K562 (cell line): ENCODE measurements around the gene CYSTM1. TPM values are rescaled to one million over a fixed set of nuclear protein-coding genes. Genes with fewer than 3 reads are reported as not detected.

Source experiments
- HNRNPH1 ChIP-seq: fragments of 200-400 bp; formaldehyde crosslinking; optimal IDR thresholded peaks from 2 replicates; pipeline ENCODE3; 2017; ENCODE audit warnings: low read depth, mild to moderate bottlenecking, low read length, moderate library complexity
- MEIS2 ChIP-seq: fragments of 450-650 bp; IDR thresholded peaks from 2 replicates; pipeline ENCODE4 v1.6.1; 2014; ENCODE audit warnings: mild to moderate bottlenecking; ENCODE audit not compliant: partially characterized antibody
- MYC ChIP-seq, 2 experiments: fragments of 250-450 bp in 1 of 2; sonication (Bioruptor Pico) in 1 of 2; IDR thresholded peaks; 2 replicates each; pipeline versions ENCODE4 v1.5.1 to v1.6.1; 2012 to 2021; ENCODE audit warnings: low read depth in 2 of 2, borderline replicate concordance in 1 of 2, improper control_type of control experiment in 1 of 2, low read length in 1 of 2, mild to moderate bottlenecking in 1 of 2, moderate library complexity in 1 of 2
- PURB ChIP-seq: sonication (generic); formaldehyde crosslinking; IDR thresholded peaks from 2 replicates; pipeline ENCODE4 v1.9.0; 2021; ENCODE audit warnings: low read depth, mild to moderate bottlenecking, missing genetic modification reagents
- RERE ChIP-seq: sonication (generic); formaldehyde crosslinking; IDR thresholded peaks from 2 replicates; pipeline ENCODE4 v1.8.0; 2023; ENCODE audit warnings: missing genetic modification reagents, mild to moderate bottlenecking, borderline replicate concordance
- SOX6 ChIP-seq: fragments of 450-650 bp; IDR thresholded peaks from 2 replicates; pipeline ENCODE4 v1.6.1; 2014; ENCODE audit warnings: mild to moderate bottlenecking
- TAL1 ChIP-seq: fragments of 450-650 bp; IDR thresholded peaks from 2 replicates; pipeline ENCODE4 v1.6.1; 2016; ENCODE audit warnings: mild to moderate bottlenecking
- THRAP3 ChIP-seq: fragments of 450-650 bp; IDR thresholded peaks from 2 replicates; pipeline ENCODE4 v1.6.1; 2016; ENCODE audit warnings: mild to moderate bottlenecking, inconsistent platforms, borderline replicate concordance
- ZBTB12 ChIP-seq: fragments of 250-450 bp; sonication (Bioruptor Pico); IDR thresholded peaks from 2 replicates; pipeline ENCODE4 v1.4.0; 2020
- ZEB2 ChIP-seq: fragments of 450-650 bp; IDR thresholded peaks from 2 replicates; pipeline ENCODE4 v1.6.1; 2016
- ZFP1 ChIP-seq: fragments of 450-650 bp; formaldehyde crosslinking; IDR thresholded peaks from 2 replicates; pipeline ENCODE4 v1.4.0; 2020; ENCODE audit warnings: mild to moderate bottlenecking, mixed read lengths
- ZFP36 ChIP-seq: fragments of 150-350 bp; IDR thresholded peaks from 2 replicates; pipeline ENCODE4 v1.6.1; 2018; ENCODE audit warnings: low read length, low read depth; ENCODE audit not compliant: partially characterized antibody
- ZNF398 ChIP-seq: fragments of 250-450 bp; sonication (Bioruptor Pico); IDR thresholded peaks from 2 replicates; pipeline ENCODE4 v1.8.0; 2021; ENCODE audit warnings: moderate library complexity, mild to moderate bottlenecking, inconsistent platforms
- polyA plus RNA-seq, 8 experiments: library from polyadenylated mRNA; depleted of rRNA in 4 of 8; stranded (reverse) in 5 of 8; unstranded in 3 of 8; fragments of >200 nt; fragmentation: Nextera tagmentation in 2 of 8; fragmentation: Illumina TruSeq in 1 of 8; extraction: Ambion mirVana in 2 of 8; extraction: Trizol in 1 of 8; gene quantifications; 2 replicates each; pipeline versions ENCODE4 v1.2.1 to v1.2.3, GENCODE V29; 2011 to 2014; ENCODE audit warnings: inconsistent platforms in 1 of 8, missing spikeins in 1 of 8
- total RNA-seq, 7 experiments: library from RNA; depleted of rRNA in 6 of 7; stranded (reverse); fragments of >200 nt in 6 of 7; fragmentation: Illumina TruSeq in 2 of 7; extraction: Trizol in 2 of 7; gene quantifications; 2 replicates each; pipeline versions ENCODE4 v1.2.1 to v1.2.3, GENCODE V29; 2011 to 2021; ENCODE audit warnings: low replicate concordance in 1 of 7
- TF ChIP-seq, protein P1 (sequence below): fragments of 450-650 bp; IDR thresholded peaks from 2 replicates; pipeline ENCODE4 v1.6.1; 2016; ENCODE audit warnings: mild to moderate bottlenecking
- TF ChIP-seq, protein P2 (sequence below): fragments of 250-450 bp; sonication (Bioruptor Pico); IDR thresholded peaks from 2 replicates; pipeline ENCODE4 v1.6.1; 2021; ENCODE audit warnings: mild to moderate bottlenecking
- TF ChIP-seq, protein P3 (sequence below): sonication (generic); formaldehyde crosslinking; IDR thresholded peaks from 2 replicates; pipeline ENCODE4 v1.8.0; 2022; ENCODE audit warnings: mild to moderate bottlenecking, missing genetic modification reagents

Gene CYSTM1
- total and polyA plus RNA-seq, 9 of the 15 experiments (the other 6 are each of a cell fraction or from before 2014, with no cell fraction given) = 76.1 to 422 (median 108) TPM

DNA sequence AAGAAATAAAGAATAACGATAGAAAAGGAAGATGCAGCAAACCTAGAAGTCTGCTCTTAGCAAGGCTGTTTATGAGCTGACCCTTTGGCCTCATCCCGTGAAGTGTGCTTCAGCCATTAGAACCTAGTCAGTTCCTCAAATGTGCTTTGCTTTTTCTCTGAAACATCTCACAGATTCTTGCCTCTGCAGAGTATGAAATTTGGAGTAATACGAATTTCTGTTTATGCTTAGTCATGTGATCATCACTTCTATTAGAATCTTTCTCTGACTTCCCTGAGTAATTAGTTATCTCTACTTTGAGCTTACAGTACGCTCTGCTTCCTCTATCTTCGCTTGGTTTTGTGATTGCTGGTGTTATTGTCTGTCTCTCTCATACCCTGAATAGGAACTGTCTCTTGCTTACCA, 11.3 kb downstream of the CYSTM1 start (continued):
- TF ChIP-seq MYC (IDR thresholded peaks at IDR 0.05; ENCODE audit: low read depth, low read length) = no peak
- TF ChIP-seq MYC (CRISPR knock-in tag; IDR thresholded peaks at IDR 0.05; ENCODE audit: borderline replicate concordance, low read depth) = no peak
- no peak for TF ChIP-seq PURB (CRISPR knock-in tag)
- TF ChIP-seq THRAP3 = no peak
- TF ChIP-seq SOX6 = peak; percentile 86; the same call in 1 of the 2 replicates
- no peak for TF ChIP-seq ZFP36
- TF ChIP-seq ZEB2 = no peak
- no peak for TF ChIP-seq ZFP1
- TF ChIP-seq MEIS2 = peak; percentile 43
- TF ChIP-seq ZNF398 (CRISPR knock-in tag) = no peak
- TF ChIP-seq TAL1 = peak; percentile 32
- no peak for TF ChIP-seq HNRNPH1
- TF ChIP-seq ZBTB12 = no peak
- TF ChIP-seq, protein P1, sequence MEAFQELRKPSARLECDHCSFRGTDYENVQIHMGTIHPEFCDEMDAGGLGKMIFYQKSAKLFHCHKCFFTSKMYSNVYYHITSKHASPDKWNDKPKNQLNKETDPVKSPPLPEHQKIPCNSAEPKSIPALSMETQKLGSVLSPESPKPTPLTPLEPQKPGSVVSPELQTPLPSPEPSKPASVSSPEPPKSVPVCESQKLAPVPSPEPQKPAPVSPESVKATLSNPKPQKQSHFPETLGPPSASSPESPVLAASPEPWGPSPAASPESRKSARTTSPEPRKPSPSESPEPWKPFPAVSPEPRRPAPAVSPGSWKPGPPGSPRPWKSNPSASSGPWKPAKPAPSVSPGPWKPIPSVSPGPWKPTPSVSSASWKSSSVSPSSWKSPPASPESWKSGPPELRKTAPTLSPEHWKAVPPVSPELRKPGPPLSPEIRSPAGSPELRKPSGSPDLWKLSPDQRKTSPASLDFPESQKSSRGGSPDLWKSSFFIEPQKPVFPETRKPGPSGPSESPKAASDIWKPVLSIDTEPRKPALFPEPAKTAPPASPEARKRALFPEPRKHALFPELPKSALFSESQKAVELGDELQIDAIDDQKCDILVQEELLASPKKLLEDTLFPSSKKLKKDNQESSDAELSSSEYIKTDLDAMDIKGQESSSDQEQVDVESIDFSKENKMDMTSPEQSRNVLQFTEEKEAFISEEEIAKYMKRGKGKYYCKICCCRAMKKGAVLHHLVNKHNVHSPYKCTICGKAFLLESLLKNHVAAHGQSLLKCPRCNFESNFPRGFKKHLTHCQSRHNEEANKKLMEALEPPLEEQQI = 0 out of 2 replicates have a peak, but pooled peaks have one; percentile 1
- TF ChIP-seq, protein P2, sequence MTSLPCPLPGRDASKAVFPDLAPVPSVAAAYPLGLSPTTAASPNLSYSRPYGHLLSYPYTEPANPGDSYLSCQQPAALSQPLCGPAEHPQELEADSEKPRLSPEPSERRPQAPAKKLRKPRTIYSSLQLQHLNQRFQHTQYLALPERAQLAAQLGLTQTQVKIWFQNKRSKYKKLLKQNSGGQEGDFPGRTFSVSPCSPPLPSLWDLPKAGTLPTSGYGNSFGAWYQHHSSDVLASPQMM = no peak
- TF ChIP-seq RERE = no peak
- TF ChIP-seq, protein P3, sequence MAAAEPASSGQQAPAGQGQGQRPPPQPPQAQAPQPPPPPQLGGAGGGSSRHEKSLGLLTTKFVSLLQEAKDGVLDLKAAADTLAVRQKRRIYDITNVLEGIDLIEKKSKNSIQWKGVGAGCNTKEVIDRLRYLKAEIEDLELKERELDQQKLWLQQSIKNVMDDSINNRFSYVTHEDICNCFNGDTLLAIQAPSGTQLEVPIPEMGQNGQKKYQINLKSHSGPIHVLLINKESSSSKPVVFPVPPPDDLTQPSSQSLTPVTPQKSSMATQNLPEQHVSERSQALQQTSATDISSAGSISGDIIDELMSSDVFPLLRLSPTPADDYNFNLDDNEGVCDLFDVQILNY = no peak
